ENCODE data around the gene SLFN13.
"Not testable (repeated sequence)": the region's sequence is repeated elsewhere in the genome, so short reads cannot be mapped to it uniquely, and the experiment has no call there.

The SLFN13 gene

GRCh38 chr17:35429702-35430101, 18.9 kb downstream of the SLFN13 start:
- no peak for DNase-seq

- DNase-seq, result no peak
Measured at GRCh38 chr17:35428229-35428628, 20.3 kb downstream of the SLFN13 start.

GRCh38 chr17:35423761-35424160, 24.8 kb downstream of the SLFN13 start:
- no peak for DNase-seq

- DNase-seq, result not testable (repeated sequence)
Measured at GRCh38 chr17:35421069-35421468, 27.5 kb downstream of the SLFN13 start.

- DNase-seq, result no peak
Measured at GRCh38 chr17:35416659-35417058, 31.9 kb downstream of the SLFN13 start.

GRCh38 chr17:35414707-35415106, 33.9 kb downstream of the SLFN13 start:
- not testable (repeated sequence) for DNase-seq

- no peak for DNase-seq
Measured at GRCh38 chr17:35414247-35414646, 34.3 kb downstream of the SLFN13 start.

- no peak for DNase-seq
Measured at GRCh38 chr17:35407531-35407930, 41.0 kb downstream of the SLFN13 start.

GRCh38 chr17:35406568-35406967, 42.0 kb downstream of the SLFN13 start:
- DNase-seq, result no peak

GRCh38 chr17:35404360-35404759, 44.2 kb downstream of the SLFN13 start:
- DNase-seq, result no peak

GRCh38 chr17:35393783-35394182, 54.8 kb downstream of the SLFN13 start:
- DNase-seq, result not testable (repeated sequence)

GRCh38 chr17:35390663-35391062, 57.9 kb downstream of the SLFN13 start:
- no peak for DNase-seq

- DNase-seq, result no peak
Measured at GRCh38 chr17:35390156-35390555, 58.4 kb downstream of the SLFN13 start.

GRCh38 chr17:35387496-35387895, 61.1 kb downstream of the SLFN13 start:
- DNase-seq, result no peak

Measured in NCI-H2107 (cell line).